Measurements from ENCODE around the gene MYH7B.

DNA sequence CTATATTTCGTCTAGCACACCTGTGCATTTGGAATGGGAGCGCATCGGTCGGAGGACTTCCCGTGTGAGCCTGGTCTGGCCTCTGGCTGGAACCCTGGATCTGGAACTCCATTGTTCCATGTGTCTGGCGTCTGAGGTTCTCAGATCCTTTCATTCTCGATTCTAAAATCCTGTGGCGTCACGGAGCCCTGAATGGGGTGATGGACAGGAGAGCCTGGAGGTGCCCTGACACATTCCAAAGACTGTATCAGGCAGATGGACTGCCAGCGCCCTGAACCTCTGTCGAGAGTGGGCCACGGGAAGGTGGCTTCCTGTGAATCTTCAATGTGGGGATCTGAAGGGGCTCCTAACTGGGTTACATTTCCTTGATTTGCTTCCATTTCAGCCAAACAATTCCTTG lies 20.6 kb downstream of the MYH7B start:
- TF ChIP-seq, protein P1, sequence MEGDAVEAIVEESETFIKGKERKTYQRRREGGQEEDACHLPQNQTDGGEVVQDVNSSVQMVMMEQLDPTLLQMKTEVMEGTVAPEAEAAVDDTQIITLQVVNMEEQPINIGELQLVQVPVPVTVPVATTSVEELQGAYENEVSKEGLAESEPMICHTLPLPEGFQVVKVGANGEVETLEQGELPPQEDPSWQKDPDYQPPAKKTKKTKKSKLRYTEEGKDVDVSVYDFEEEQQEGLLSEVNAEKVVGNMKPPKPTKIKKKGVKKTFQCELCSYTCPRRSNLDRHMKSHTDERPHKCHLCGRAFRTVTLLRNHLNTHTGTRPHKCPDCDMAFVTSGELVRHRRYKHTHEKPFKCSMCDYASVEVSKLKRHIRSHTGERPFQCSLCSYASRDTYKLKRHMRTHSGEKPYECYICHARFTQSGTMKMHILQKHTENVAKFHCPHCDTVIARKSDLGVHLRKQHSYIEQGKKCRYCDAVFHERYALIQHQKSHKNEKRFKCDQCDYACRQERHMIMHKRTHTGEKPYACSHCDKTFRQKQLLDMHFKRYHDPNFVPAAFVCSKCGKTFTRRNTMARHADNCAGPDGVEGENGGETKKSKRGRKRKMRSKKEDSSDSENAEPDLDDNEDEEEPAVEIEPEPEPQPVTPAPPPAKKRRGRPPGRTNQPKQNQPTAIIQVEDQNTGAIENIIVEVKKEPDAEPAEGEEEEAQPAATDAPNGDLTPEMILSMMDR (IDR thresholded peaks at IDR 0.05; ENCODE audit: low read depth, low read length): no peak
- TF ChIP-seq POLR2A (IDR thresholded peaks at IDR 0.05; ENCODE audit: extremely low read depth, insufficient read length): no peak
